Stimulated activated naive CD4-positive, alpha-beta T cell (primary cell): Measurements from ENCODE around the gene KXD1.

Experiments used
- DNase-seq, 6 experiments: peaks; one replicate each; lab custom pipeline; 2025; lab: John Stamatoyannopoulos, UW

KXD1 gene

GRCh38 chr19:18613589-18614234, 56.0 kb downstream of the KXD1 start:
- DNase-seq = no peak

GRCh38 chr19:18616023-18616422, 58.4 kb downstream of the KXD1 start:
- no peak for DNase-seq

- DNase-seq = no peak
Observed at GRCh38 chr19:18617562-18617961, 59.9 kb downstream of the KXD1 start.

- DNase-seq = no peak
Observed at GRCh38 chr19:18618236-18618635, 60.6 kb downstream of the KXD1 start.
